Sigmoid colon (tissue), 4 donors: ENCODE results near the gene NSG2.

Experiments
- CTCF ChIP-seq, 4 experiments: fragments of 450-650 bp in 3 of 4; fragments of 200-600 bp in 1 of 4; IDR thresholded peaks; one replicate each; pipeline ENCODE4 v1.5.1; 2016 to 2019; ENCODE audit warnings: antibody characterized with exemption in 4 of 4, mild to moderate bottlenecking in 3 of 4, moderate library complexity in 2 of 4
- POLR2A ChIP-seq, 2 donors: fragments of 450-650 bp; IDR thresholded peaks; one replicate each; pipeline ENCODE4 v1.6.1; 2016; ENCODE audit warnings: antibody characterized with exemption in 2 of 2, mild to moderate bottlenecking in 2 of 2, moderate library complexity in 2 of 2
- POLR2AphosphoS5 ChIP-seq, 4 donors: sonication (generic); formaldehyde crosslinking; IDR thresholded peaks; one replicate each; pipeline ENCODE4 v1.6.1; 2017; ENCODE audit warnings: antibody characterized with exemption in 4 of 4

GRCh38 chr5:174120401-174121005 is 75.0 kb downstream of the NSG2 start:
- TF ChIP-seq CTCF (IDR thresholded peaks at IDR 0.05) = no peak
- TF ChIP-seq POLR2A (IDR thresholded peaks at IDR 0.05) = no peak
- TF ChIP-seq POLR2AphosphoS5 (IDR thresholded peaks at IDR 0.05) = no peak
